Measurements from ENCODE around the gene PAX5.

DNA sequence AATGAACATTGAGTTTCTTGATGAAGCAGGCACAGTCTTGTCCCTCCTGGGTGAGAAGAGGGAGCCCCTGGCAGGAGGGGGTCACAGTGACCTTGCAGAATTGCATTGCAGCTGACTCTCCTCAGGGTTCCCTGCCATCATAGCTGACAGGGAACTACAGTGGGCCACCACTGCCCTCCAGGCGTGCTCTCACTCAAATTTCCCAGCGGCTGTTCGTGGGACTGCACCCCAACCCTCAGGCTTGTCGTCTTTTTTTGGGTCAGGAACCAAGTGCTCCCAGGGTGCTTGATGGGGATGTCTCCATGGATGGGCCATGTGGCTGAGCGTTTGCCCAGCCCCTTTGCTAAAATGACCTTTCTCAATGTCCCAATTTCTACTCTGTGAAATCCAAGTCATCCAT lies 245.5 kb downstream of the PAX5 start:
- TF ChIP-seq EZH2 (IDR thresholded peaks at IDR 0.05; ENCODE audit: insufficient read depth, poor library complexity, severe bottlenecking), result no peak
- no peak for TF ChIP-seq EZH2phosphoT487 (IDR thresholded peaks at IDR 0.05; ENCODE audit: insufficient read depth, low read depth)
